GM12878 (cell line): ENCODE results near the gene OR8U1. TPM values are rescaled to one million over a fixed set of nuclear protein-coding genes. Genes with fewer than 3 reads are reported as not detected.

Experiments used
- ATAC-seq: fragments of 200-7000 bp; cut with Tn5 transposase; 3 replicates; pipeline ENCODE4 v1.9.1; 2020; ENCODE audit warnings: mild to moderate bottlenecking, moderate library complexity
- Bru-seq: library from RNA; stranded (reverse); fragments of 400-500 nt; gene quantifications from one replicate; lab custom pipeline; 2021; lab: Mats Ljungman, UMichigan
- BruChase-seq, 2 experiments: library from RNA; stranded (reverse); fragments of 400-500 nt; gene quantifications; one replicate each; lab custom pipeline; 2021; lab: Mats Ljungman, UMichigan
- BruUV-seq: library from RNA; stranded (reverse); fragments of 400-500 nt; replicated peaks from 2 replicates; lab custom pipeline; 2021; lab: Mats Ljungman, UMichigan
- CTCF ChIA-PET: fragments of 300-600 bp; sonication (Branson Sonifier 250); formaldehyde crosslinking; extraction: SDS; loops from one replicate; lab custom pipeline; 2021; ENCODE audit warnings: inconsistent platforms; lab: Yijun Ruan, JAX
- POLR2A ChIA-PET: fragments of 350-600 bp; formaldehyde crosslinking; extraction: SDS; loops from one replicate; lab custom pipeline; 2021; ENCODE audit warnings: inconsistent platforms; lab: Charles Lee
- RAD21 ChIA-PET: fragments of 300-600 bp; sonication (Branson Sonifier 250); formaldehyde crosslinking; loops from one replicate; lab custom pipeline; 2023; ENCODE audit warnings: antibody characterized with exemption; ENCODE audit not compliant: unreplicated experiment; lab: Charles Lee
- SMC1A ChIA-PET: fragments of 300-600 bp; sonication (Branson Sonifier 250); formaldehyde crosslinking; loops from one replicate; lab custom pipeline; 2023; ENCODE audit not compliant: unreplicated experiment, uncharacterized antibody; lab: Charles Lee
- DNase-seq: peaks from one replicate; pipeline ENCODE4 v3.0.0-alpha.2; 2011; ENCODE audit warnings: low read depth, low spot score
- FAIRE-seq: peaks from 3 replicates; lab custom pipeline; 2011; peaks lifted over from hg19 to GRCh38; lab: Jason Lieb, UNC
- H2AFZ ChIP-seq: 2 replicates; pipeline ENCODE4 v1.6.0; 2011; ENCODE audit warnings: low read depth, low read length, control low read depth; ENCODE audit not compliant: control insufficient read depth
- H3K27ac ChIP-seq: 2 replicates; pipeline ENCODE4 v1.5.1; 2011; ENCODE audit warnings: control low read depth; ENCODE audit not compliant: control insufficient read depth, insufficient read depth
- H3K27me3 ChIP-seq, 2 experiments: replicated peaks in 1 of 2; 2 replicates each; pipeline versions ENCODE4 v1.6.0 to v1.6.1; 2011; ENCODE audit warnings: low read length in 1 of 2; ENCODE audit not compliant: control insufficient read depth in 2 of 2, insufficient read depth in 2 of 2
- H3K36me3 ChIP-seq, 2 experiments: 2 replicates each; pipeline ENCODE4 v1.5.1; 2011; ENCODE audit warnings: low read length in 1 of 2; ENCODE audit not compliant: control insufficient read depth in 2 of 2, insufficient read depth in 2 of 2
- H3K4me1 ChIP-seq: 2 replicates; pipeline ENCODE4 v1.6.1; 2011; ENCODE audit warnings: mild to moderate bottlenecking, low read length, moderate library complexity, mixed read lengths; ENCODE audit not compliant: control insufficient read depth, insufficient read depth
- H3K4me2 ChIP-seq: 2 replicates; pipeline ENCODE4 v1.6.0; 2011; ENCODE audit warnings: control low read depth; ENCODE audit not compliant: control insufficient read depth, insufficient read depth
- H3K4me3 ChIP-seq: fragments of 200-600 bp; sonication (generic); 2 replicates; pipeline ENCODE4 v1.5.1; 2016
- H3K79me2 ChIP-seq: 2 replicates; pipeline ENCODE4 v1.6.0; 2011; ENCODE audit warnings: low read length; ENCODE audit not compliant: control insufficient read depth, insufficient read depth
- H3K9ac ChIP-seq: 2 replicates; pipeline ENCODE4 v1.8.0; 2011; ENCODE audit warnings: low read length, control low read depth, mixed read lengths; ENCODE audit not compliant: control insufficient read depth, insufficient read depth
- H3K9me3 ChIP-seq: replicated peaks from 3 replicates; pipeline ENCODE4 v1.5.1; 2011; ENCODE audit warnings: mild to moderate bottlenecking, low read length; ENCODE audit not compliant: control insufficient read depth, insufficient read depth
- H4K20me1 ChIP-seq: 2 replicates; pipeline ENCODE4 v1.6.0; 2011; ENCODE audit not compliant: control insufficient read depth, insufficient read depth
- MYC ChIP-seq: IDR thresholded peaks from 2 replicates; pipeline ENCODE4 v1.6.1; 2011; ENCODE audit warnings: mild to moderate bottlenecking, low read length, moderate library complexity, inconsistent platforms; ENCODE audit not compliant: insufficient read depth, insufficient replicate concordance, insufficient read length, severe bottlenecking
- NFXL1 ChIP-seq: fragments of 450-650 bp; IDR thresholded peaks from 2 replicates; pipeline ENCODE4 v1.6.1; 2017; ENCODE audit warnings: antibody characterized with exemption, mild to moderate bottlenecking, borderline replicate concordance
- RB1 ChIP-seq: fragments of 450-650 bp; formaldehyde crosslinking; IDR thresholded peaks from 2 replicates; pipeline ENCODE4 v1.6.1; 2017; ENCODE audit warnings: mild to moderate bottlenecking, borderline replicate concordance
- SIN3A ChIP-seq: IDR thresholded peaks from 2 replicates; pipeline ENCODE4 v1.6.1; 2012; ENCODE audit warnings: low read depth, low read length, improper control_type of control experiment
- WGBS: methylation state at CpG from one replicate; pipeline ENCODE4 v1.1.6; 2016; ENCODE audit warnings: low lambda C conversion rate; ENCODE audit not compliant: insufficient replicate concordance, insufficient coverage; ENCODE audit errors: missing lambda C conversion rate; 5-methylcytosine and 5-hydroxymethylcytosine counted together
- in situ Hi-C: fragments of 300-500 bp; cut with MboI; formaldehyde crosslinking; loops from 9 replicates; pipeline ENCODE4 v1.14.3; 2018; ENCODE audit warnings: mixed read lengths
- intact Hi-C: fragments of 100-400 bp; cut with micrococcal nuclease; formaldehyde crosslinking; loops from one replicate; pipeline ENCODE4 v1.14.2; 2022; ENCODE audit not compliant: unreplicated experiment
- long read RNA-seq, 2 experiments: library from polyadenylated mRNA; unstranded; transcript quantifications; one replicate each; pipeline ENCODE4 v2.0.0, GENCODE V29; 2019 to 2020
- polyA minus RNA-seq, 3 experiments: library from RNA; depleted of rRNA, polyadenylated mRNA; stranded (reverse); fragments of >200 nt; gene quantifications; 2 replicates each; pipeline ENCODE4 v1.2.3, GENCODE V29; 2011
- polyA plus RNA-seq, 11 experiments: library from polyadenylated mRNA; depleted of rRNA in 4 of 11; unstranded in 6 of 11; stranded (reverse) in 5 of 11; fragments of >200 nt; fragmentation: Nextera tagmentation in 4 of 11; fragmentation: Illumina TruSeq in 1 of 11; extraction: Ambion mirVana in 4 of 11; extraction: Trizol in 1 of 11; gene quantifications; 1 replicate in 1 of 11; 2 replicates in 10 of 11; pipeline versions ENCODE4 v1.2.1 to v1.2.3, GENCODE V29; 2011 to 2016; ENCODE audit warnings: inconsistent platforms in 2 of 11, missing spikeins in 2 of 11, low read depth in 1 of 11
- total RNA-seq, 4 experiments: library from RNA; depleted of rRNA in 3 of 4; stranded (reverse); fragments of >200 nt in 3 of 4; fragmentation: Illumina TruSeq in 1 of 4; extraction: Trizol in 1 of 4; gene quantifications; 2 replicates each; pipeline versions ENCODE4 v1.2.1 to v1.2.3, GENCODE V29; 2013 to 2021

Gene OR8U1
- total RNA-seq (2013; cell fraction: nucleolus; rRNA removed), result not detected in 2 replicates
- not detected in 2 replicates for total RNA-seq (2014; rRNA removed)
- total RNA-seq (2014; rRNA removed; fragmentation: Illumina TruSeq; extraction: Trizol), result not detected in 2 replicates
- not detected in 2 replicates for total RNA-seq (2021)
- not detected for polyA plus RNA-seq (2011; ENCODE audit: low read depth)
- polyA plus RNA-seq (2011; rRNA removed), result not detected in 2 replicates
- not detected in 2 replicates for polyA plus RNA-seq (2011; cell fraction: cytosol; rRNA removed)
- polyA plus RNA-seq (2011; cell fraction: nucleus; rRNA removed), result not detected in 2 replicates
- polyA plus RNA-seq (2012), result not detected in 2 replicates
- not detected in 2 replicates for polyA plus RNA-seq (2014; fragmentation: Illumina TruSeq; extraction: Trizol)
- not detected for polyA plus RNA-seq (2014; fragmentation: Nextera tagmentation; extraction: Ambion mirVana)
- polyA plus RNA-seq (2014; rRNA removed), result not detected in 2 replicates
- polyA plus RNA-seq (2016; fragmentation: Nextera tagmentation; extraction: Ambion mirVana), result not detected
- not detected in 2 replicates for polyA minus RNA-seq (2011; rRNA and poly(A)+ RNA removed)
- polyA minus RNA-seq (2011; cell fraction: cytosol; rRNA and poly(A)+ RNA removed), result not detected in 2 replicates
- not detected in 2 replicates for polyA minus RNA-seq (2011; cell fraction: nucleus; rRNA and poly(A)+ RNA removed)
- not detected for Bru-seq, nascent RNA
- BruChase-seq, experiment 1, labeled RNA remaining after a 6-hour chase, result not detected
- BruChase-seq, experiment 2, labeled RNA remaining after a 2-hour chase, result not detected
- long read RNA-seq, experiment 1, result 0 reads
- long read RNA-seq, experiment 2, result 0 reads

DNA sequence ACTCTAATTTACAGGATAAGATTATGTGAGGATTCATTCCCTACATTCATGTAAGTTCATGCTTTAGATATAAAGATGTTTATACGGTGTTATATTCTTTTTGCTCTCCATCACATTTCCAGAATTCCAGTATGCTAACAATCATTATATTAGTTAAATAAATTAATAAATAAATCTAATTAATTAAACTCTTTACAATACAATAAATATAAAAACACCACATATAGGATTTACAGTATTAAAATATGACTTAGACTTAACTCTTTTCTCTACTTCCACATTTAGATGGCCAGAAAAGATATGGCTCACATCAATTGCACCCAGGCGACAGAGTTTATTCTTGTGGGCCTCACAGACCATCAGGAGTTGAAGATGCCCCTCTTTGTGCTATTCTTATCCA is at the start of gene OR8U1:
Gene OR8U1, plus strand, starts transcription at position 301 of the 400 bp plus-strand sequence. Its CDS starts 0 bp downstream, at position 301.
- TF ChIP-seq SIN3A, result no peak
- TF ChIP-seq MYC, result no peak
- Histone ChIP-seq H3K27ac (no peak within 1 kb of the TSS), H3K9ac (no peak within 1 kb of the TSS), H3K4me2 (no peak within 1 kb of the TSS), H3K4me3 (no peak within 1 kb of the TSS), H3K36me3 (no peaks in the 10 kb centered on the region), H3K79me2 (no peaks in the 10 kb centered on the region), H3K4me1 (no peaks in the 10 kb centered on the region), H3K27me3 (no peaks in the 10 kb centered on the region), H3K9me3 (no peaks in the 10 kb centered on the region), H4K20me1 (no peaks in the 10 kb centered on the region), H2AFZ (no peak within 1 kb of the TSS)
- WGBS, result 15% methylated on average over 2 of the region's 2 CpGs
- FAIRE-seq (no peak), DNase-seq (no peak), ATAC-seq (no peak)
- ChIA-PET RAD21 (no interaction called here), POLR2A (no interaction called here), SMC1A (no interaction called here), CTCF (no interaction called here)
- intact Hi-C loops (no loop called here), in situ Hi-C loops (no loop called here)
- BruUV-seq, result no TSS peak

DNA sequence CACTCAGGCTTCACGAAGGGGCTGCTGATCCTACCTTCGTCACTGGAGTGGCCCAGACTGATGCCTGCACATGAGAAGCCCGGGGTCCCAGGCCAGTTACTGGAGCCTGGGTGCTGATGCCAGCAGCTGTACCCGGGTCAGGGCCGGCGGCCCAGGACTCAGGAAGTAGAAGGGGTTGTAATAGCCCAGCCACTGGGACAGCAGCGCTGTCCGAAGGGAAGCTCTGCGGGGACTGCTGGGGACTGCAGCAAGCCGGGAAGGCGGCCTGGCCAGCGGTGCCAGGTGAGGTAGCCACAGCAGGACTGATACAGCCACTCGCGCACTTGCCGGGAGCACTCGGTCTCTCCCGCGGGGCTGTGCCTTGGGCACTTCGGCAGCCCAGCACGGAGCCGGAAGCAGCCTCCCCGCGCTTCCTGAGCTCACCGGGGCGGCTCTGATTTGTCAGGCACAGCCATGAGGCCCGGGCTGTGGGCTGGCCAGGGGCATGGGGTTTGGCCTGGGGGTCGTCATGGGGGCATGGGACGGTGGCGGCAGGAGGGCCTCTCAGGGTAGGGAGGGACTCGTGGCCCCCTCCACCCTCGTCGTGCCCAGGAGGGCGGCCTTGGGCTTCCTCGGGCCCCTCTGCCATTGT is 43.4 kb upstream of the OR8U1 start:
- Histone ChIP-seq H3K9me3 (no peaks in the 10 kb centered on the region), H3K4me1 (no peaks in the 10 kb centered on the region), H3K9ac (no peak overlapping the region), H3K79me2 (no peaks in the 10 kb centered on the region), H3K27me3 (no peaks in the 10 kb centered on the region), H4K20me1 (no peaks in the 10 kb centered on the region), H3K27ac (no peak overlapping the region)
- FAIRE-seq, result no peak
- ChIA-PET SMC1A (no interaction called here), POLR2A (no interaction called here), RAD21 (no interaction called here), CTCF (no interaction called here)
- no TSS peak for BruUV-seq
- no peak for ATAC-seq
- DNase-seq, result no peak
- intact Hi-C loops, result no loop called here
- in situ Hi-C loops, result no loop called here
- 56% methylated on average over 15 of the region's 34 CpGs for WGBS
- TF ChIP-seq NFXL1 (no peak), RB1 (no peak)
- TF ChIP-seq, all 136 proteins: peak for 0
- H3K4me3 ChIP-seq, result no peak overlapping the region
- no peaks in the 10 kb centered on the region for H3K36me3 ChIP-seq
- no peak overlapping the region for H2AFZ ChIP-seq
- no peak overlapping the region for H3K4me2 ChIP-seq
